Smooth muscle cell (in vitro differentiated cells): Measurements from ENCODE around the gene TM9SF4. TPM values are rescaled to one million over a fixed set of nuclear protein-coding genes. Genes with fewer than 3 reads are reported as not detected.

Experiments
- DNase-seq: peaks from one replicate; lab custom pipeline; 2025; ENCODE audit not compliant: unreplicated experiment; lab: John Stamatoyannopoulos, UW
- H2AFZ ChIP-seq: fragments of 200-600 bp; sonication (generic); 2 replicates; pipeline ENCODE4 v1.6.0; 2016; ENCODE audit warnings: antibody characterized with exemption, low read depth, mild to moderate bottlenecking
- H3F3A ChIP-seq: fragments of 200-600 bp; sonication (generic); 2 replicates; pipeline ENCODE4 v1.6.0; 2017; ENCODE audit warnings: antibody characterized with exemption, low read depth
- H3K27ac ChIP-seq: fragments of 200-600 bp; sonication (generic); 2 replicates; pipeline ENCODE4 v1.5.1; 2016; ENCODE audit warnings: low read depth, mild to moderate bottlenecking
- H3K27me3 ChIP-seq: fragments of 200-600 bp; sonication (generic); 2 replicates; pipeline ENCODE4 v1.6.1; 2016; ENCODE audit warnings: low read depth, mild to moderate bottlenecking
- H3K36me3 ChIP-seq: fragments of 200-600 bp; sonication (generic); 2 replicates; pipeline ENCODE4 v1.5.1; 2016; ENCODE audit warnings: low read depth
- H3K4me1 ChIP-seq: fragments of 200-600 bp; sonication (generic); 2 replicates; pipeline ENCODE4 v1.5.1; 2016; ENCODE audit warnings: low read depth
- H3K4me2 ChIP-seq: fragments of 200-600 bp; sonication (generic); 2 replicates; pipeline ENCODE4 v1.6.0; 2016; ENCODE audit warnings: mild to moderate bottlenecking
- H3K4me3 ChIP-seq: fragments of 200-600 bp; sonication (generic); 2 replicates; pipeline ENCODE4 v1.5.1; 2016; ENCODE audit warnings: mild to moderate bottlenecking
- H3K79me2 ChIP-seq: fragments of 200-600 bp; sonication (generic); 2 replicates; pipeline ENCODE4 v1.6.0; 2016; ENCODE audit warnings: low read depth, mild to moderate bottlenecking
- H3K9ac ChIP-seq: fragments of 200-600 bp; sonication (generic); 2 replicates; pipeline ENCODE4 v1.6.0; 2016; ENCODE audit warnings: low read depth
- H3K9me3 ChIP-seq: fragments of 200-600 bp; sonication (generic); replicated peaks from 2 replicates; pipeline ENCODE4 v1.5.1; 2016; ENCODE audit warnings: low read depth
- H4K20me1 ChIP-seq: fragments of 200-600 bp; sonication (generic); 2 replicates; pipeline ENCODE4 v1.6.0; 2016; ENCODE audit warnings: low read depth
- CTCF ChIP-seq: fragments of 200-600 bp; sonication (generic); IDR thresholded peaks from 2 replicates; pipeline ENCODE4 v1.5.1; 2017; ENCODE audit warnings: borderline replicate concordance, mild to moderate bottlenecking, antibody characterized with exemption; ENCODE audit not compliant: insufficient read depth, poor library complexity, severe bottlenecking
- WGBS: methylation state at CpG from one replicate; pipeline ENCODE4 v1.1.7; 2016; ENCODE audit warnings: low lambda C conversion rate; 5-methylcytosine and 5-hydroxymethylcytosine counted together
- polyA plus RNA-seq: library from polyadenylated mRNA; unstranded; fragments of >200 nt; fragmentation: Nextera tagmentation; extraction: Ambion mirVana; gene quantifications from 2 replicates; pipeline ENCODE4 v1.2.1, GENCODE V29; 2016
- total RNA-seq: library from RNA; depleted of rRNA; stranded (reverse); fragments of >200 nt; gene quantifications from 2 replicates; pipeline ENCODE4 v1.2.3, GENCODE V29; 2014

The TM9SF4 gene
- total and polyA plus RNA-seq, 2 experiments from 2014 or later: 59.2 to 90.2 TPM

- WGBS: 97% methylated on average over 5 of the region's 5 CpGs
- H3K79me2 ChIP-seq: peaks cover 73% of the 10 kb centered on the region
- H3K4me3 ChIP-seq: no peak overlapping the region
- DNase-seq: no peak
- TF ChIP-seq CTCF: no peak
- H3K9ac ChIP-seq: no peak overlapping the region
- no peaks in the 10 kb centered on the region for H3F3A ChIP-seq
- no peak overlapping the region for H3K27ac ChIP-seq
- no peaks in the 10 kb centered on the region for H3K9me3 ChIP-seq
- no peak overlapping the region for H2AFZ ChIP-seq
- no peaks in the 10 kb centered on the region for H3K27me3 ChIP-seq
- peaks cover 93% of the 10 kb centered on the region for H4K20me1 ChIP-seq
- no peaks in the 10 kb centered on the region for H3K36me3 ChIP-seq
- H3K4me1 ChIP-seq: no peaks in the 10 kb centered on the region
- no peak overlapping the region for H3K4me2 ChIP-seq
Measured at GRCh38 chr20:32127347-32127746, 17.8 kb downstream of the TM9SF4 start.

- no peak overlapping the region for H2AFZ ChIP-seq
- H3K9me3 ChIP-seq: no peaks in the 10 kb centered on the region
- H3K4me2 ChIP-seq: no peak overlapping the region
- H3K4me1 ChIP-seq: no peaks in the 10 kb centered on the region
- peaks cover 100% of the 10 kb centered on the region for H4K20me1 ChIP-seq
- H3K9ac ChIP-seq: no peak overlapping the region
- H3K27me3 ChIP-seq: no peaks in the 10 kb centered on the region
- H3K4me3 ChIP-seq: no peak overlapping the region
- 98% methylated on average over 2 of the region's 2 CpGs for WGBS
- no peak for TF ChIP-seq CTCF
- H3F3A ChIP-seq: no peaks in the 10 kb centered on the region
- no peak for DNase-seq
- peaks cover 79% of the 10 kb centered on the region for H3K79me2 ChIP-seq
- no peaks in the 10 kb centered on the region for H3K36me3 ChIP-seq
- H3K27ac ChIP-seq: no peak overlapping the region
Measured at GRCh38 chr20:32128167-32128566, 18.7 kb downstream of the TM9SF4 start.

DNA sequence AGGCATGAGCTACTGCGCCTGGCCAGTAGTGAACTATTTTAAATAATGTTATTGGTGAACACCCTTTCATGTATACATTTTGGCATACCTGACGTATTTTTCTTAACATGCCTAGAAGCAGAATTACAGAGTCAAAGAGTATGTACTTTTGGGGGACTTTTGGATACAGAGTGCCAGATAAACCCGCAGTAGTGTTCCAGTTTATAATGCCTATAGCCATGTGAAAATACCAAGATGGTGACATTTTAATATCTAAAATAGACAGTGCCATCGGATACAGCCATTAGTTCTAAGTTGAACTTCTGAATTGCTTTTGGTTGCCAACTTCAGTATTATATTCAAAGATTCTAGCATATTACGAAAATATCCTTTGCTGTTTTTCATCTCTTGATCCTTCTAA is 20.3 kb downstream of the TM9SF4 start:
- Histone ChIP-seq H2AFZ (no peak overlapping the region), H3F3A (no peaks in the 10 kb centered on the region), H3K9ac (no peak overlapping the region), H3K79me2 (peaks cover 87% of the 10 kb centered on the region), H3K27ac (no peak overlapping the region), H3K4me3 (no peak overlapping the region), H3K9me3 (no peaks in the 10 kb centered on the region), H3K36me3 (no peaks in the 10 kb centered on the region), H3K4me2 (no peak overlapping the region), H3K4me1 (no peaks in the 10 kb centered on the region), H4K20me1 (peaks cover 100% of the 10 kb centered on the region), H3K27me3 (no peaks in the 10 kb centered on the region)
- DNase-seq: no peak
- TF ChIP-seq CTCF: no peak
- WGBS: 97% methylated on average over 5 of the region's 5 CpGs

DNA sequence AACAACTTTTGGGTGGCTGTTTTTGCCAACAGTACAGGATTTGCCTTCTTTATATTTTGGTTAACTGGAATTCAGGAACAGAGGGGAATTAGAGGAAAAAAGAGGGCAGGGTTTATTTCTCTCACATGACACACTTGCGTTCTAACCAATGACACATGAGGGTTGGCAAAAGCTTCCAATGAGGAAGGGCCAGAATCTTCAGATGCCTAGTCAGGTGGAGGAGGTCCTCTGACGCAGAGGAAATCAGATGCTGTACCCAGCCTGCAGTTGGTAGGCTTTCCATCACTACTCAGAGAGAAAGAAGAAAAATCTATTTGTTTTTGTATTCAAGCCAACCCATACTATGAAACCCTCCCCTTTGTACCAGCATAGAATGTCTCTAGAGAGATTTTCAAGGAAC is 20.8 kb downstream of the TM9SF4 start:
- H3K27me3 ChIP-seq: no peaks in the 10 kb centered on the region
- H4K20me1 ChIP-seq: peaks cover 100% of the 10 kb centered on the region
- peaks cover 92% of the 10 kb centered on the region for H3K79me2 ChIP-seq

More for the DNA sequence above, 20.8 kb downstream of the TM9SF4 start:
- H3K9ac ChIP-seq: no peak overlapping the region
- H2AFZ ChIP-seq: no peak overlapping the region
- WGBS: 79% methylated on average over 2 of the region's 2 CpGs
- no peak overlapping the region for H3K4me3 ChIP-seq
- DNase-seq: no peak
- no peaks in the 10 kb centered on the region for H3F3A ChIP-seq
- no peak overlapping the region for H3K4me2 ChIP-seq
- no peaks in the 10 kb centered on the region for H3K4me1 ChIP-seq
- no peaks in the 10 kb centered on the region for H3K36me3 ChIP-seq
- no peak for TF ChIP-seq CTCF
- no peaks in the 10 kb centered on the region for H3K9me3 ChIP-seq
- H3K27ac ChIP-seq: no peak overlapping the region
